GM19238 (cell line): ENCODE measurements around the gene GPS1.
A peak's percentile ranks its signal among the peaks of the same experiment; 100 is the strongest.

ENCODE experiments used
- DNase-seq: peaks from one replicate; pipeline ENCODE4 v3.0.0; 2011; ENCODE audit warnings: low spot score; ENCODE audit not compliant: insufficient read length

The GPS1 gene

GRCh38 chr17:82087961-82088837, 36.5 kb downstream of the GPS1 start:
- no peak for DNase-seq

- DNase-seq, result no peak
These were observed 37.4 kb downstream of the GPS1 start for GRCh38 chr17:82088838-82089722.

GRCh38 chr17:82089723-82090548, 38.2 kb downstream of the GPS1 start:
- no peak for DNase-seq

- no peak for DNase-seq
These were observed 39.0 kb downstream of the GPS1 start for GRCh38 chr17:82090549-82091263.

GRCh38 chr17:82091264-82092066, 39.8 kb downstream of the GPS1 start:
- DNase-seq, result no peak

GRCh38 chr17:82092094-82092586, 40.4 kb downstream of the GPS1 start:
- DNase-seq, result no peak

GRCh38 chr17:82092628-82092994, 40.9 kb downstream of the GPS1 start:
- DNase-seq, result no peak

- DNase-seq, result no peak
These were observed 41.5 kb downstream of the GPS1 start for GRCh38 chr17:82092995-82093751.

GRCh38 chr17:82094931-82095776, 43.5 kb downstream of the GPS1 start:
- DNase-seq, result no peak

- DNase-seq, result no peak
These were observed 44.3 kb downstream of the GPS1 start for GRCh38 chr17:82095777-82096708.

- DNase-seq, result no peak
These were observed 45.0 kb downstream of the GPS1 start for GRCh38 chr17:82096709-82097183.

GRCh38 chr17:82097184-82097918, 45.7 kb downstream of the GPS1 start:
- peak; percentile 71 for DNase-seq

GRCh38 chr17:82097919-82098168, 46.1 kb downstream of the GPS1 start:
- DNase-seq, result no peak

- peak; percentile 100 for DNase-seq
These were observed 46.7 kb downstream of the GPS1 start, which contains the start of gene FASN for GRCh38 chr17:82098169-82098938. FASN (minus strand) TSS chr17:82098236; CDS start chr17:82096445, 1,791 bp downstream.

- peak; percentile 61 for DNase-seq
These were observed 47.5 kb downstream of the GPS1 start for GRCh38 chr17:82098939-82099763.
